ENCODE results near the gene MARF1.

The MARF1 gene

GRCh38 chr16:15621456-15621855, 21.5 kb downstream of the MARF1 start:
- H3K27me3 ChIP-seq (ENCODE audit: control insufficient read depth in 1 of 2, insufficient read depth in 2 of 2, low read length in 2 of 2), result no peaks in the 10 kb centered on the region
- no peaks in the 10 kb centered on the region for H3K9me3 ChIP-seq (ENCODE audit: control insufficient read depth in 2 of 2, low read length in 2 of 2)
- no peak overlapping the region for H3K4me3 ChIP-seq (ENCODE audit: low read length in 2 of 2)
- peaks cover 58 to 61% of the 10 kb centered on the region in 2 donors for H3K36me3 ChIP-seq (ENCODE audit: control insufficient read depth in 2 of 2, insufficient read depth in 2 of 2, low read length in 2 of 2)
- H3K4me1 ChIP-seq (ENCODE audit: control insufficient read depth, insufficient read depth, low read length), result peaks cover 2% of the 10 kb centered on the region
- no peak overlapping the region for H3K9ac ChIP-seq (ENCODE audit: low read length in 2 of 2)
- H3K27ac ChIP-seq (ENCODE audit: low read length), result no peak overlapping the region

- peaks cover 63 to 67% of the 10 kb centered on the region in 2 donors for H3K36me3 ChIP-seq (ENCODE audit: control insufficient read depth in 2 of 2, insufficient read depth in 2 of 2, low read length in 2 of 2)
- no peak overlapping the region for H3K27ac ChIP-seq (ENCODE audit: low read length)
- H3K27me3 ChIP-seq (ENCODE audit: control insufficient read depth in 1 of 2, insufficient read depth in 2 of 2, low read length in 2 of 2), result no peaks in the 10 kb centered on the region
- H3K9me3 ChIP-seq (ENCODE audit: control insufficient read depth in 2 of 2, low read length in 2 of 2), result no peaks in the 10 kb centered on the region
- no peak overlapping the region for H3K9ac ChIP-seq (ENCODE audit: low read length in 2 of 2)
- H3K4me1 ChIP-seq (ENCODE audit: control insufficient read depth, insufficient read depth, low read length), result peaks cover 2% of the 10 kb centered on the region
- H3K4me3 ChIP-seq (ENCODE audit: low read length in 2 of 2), result no peak overlapping the region
Observed at GRCh38 chr16:15620611-15621195, 22.3 kb downstream of the MARF1 start.

GRCh38 chr16:15618392-15618791, 24.6 kb downstream of the MARF1 start:
- Histone ChIP-seq H3K36me3 (ENCODE audit: control insufficient read depth in 2 of 2, insufficient read depth in 2 of 2, low read length in 2 of 2) (peaks cover 58 to 59% of the 10 kb centered on the region in 2 donors), H3K4me1 (ENCODE audit: control insufficient read depth, insufficient read depth, low read length) (peaks cover 2% of the 10 kb centered on the region), H3K27ac (ENCODE audit: low read length) (no peak overlapping the region)

DNA sequence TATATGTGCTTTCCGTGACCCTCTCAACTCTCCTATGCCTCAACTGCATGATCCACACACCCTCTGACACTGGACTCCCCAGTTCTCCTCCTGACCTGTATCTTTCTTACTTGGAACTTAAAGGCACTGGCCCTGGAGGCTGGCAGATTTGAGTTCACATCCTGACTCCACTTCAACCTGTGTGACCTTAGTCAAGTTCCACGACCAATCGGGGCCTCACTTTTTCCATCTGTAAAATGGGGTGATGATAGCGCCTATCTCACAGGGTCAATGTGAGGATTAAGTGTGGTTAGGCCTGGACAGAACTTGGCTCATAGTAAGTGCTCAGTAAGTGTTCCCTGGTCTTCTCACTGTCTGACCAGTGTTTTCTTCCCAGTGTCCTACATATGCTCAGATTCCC, 25.1 kb downstream of the MARF1 start:
- Histone ChIP-seq H3K9ac (ENCODE audit: low read length in 2 of 2) (no peak overlapping the region), H3K9me3 (ENCODE audit: control insufficient read depth in 2 of 2, low read length in 2 of 2) (no peaks in the 10 kb centered on the region), H3K36me3 (ENCODE audit: control insufficient read depth in 2 of 2, insufficient read depth in 2 of 2, low read length in 2 of 2) (peaks cover 60 to 61% of the 10 kb centered on the region in 2 donors), H3K27ac (ENCODE audit: low read length) (no peak overlapping the region), H3K4me3 (ENCODE audit: low read length in 2 of 2) (no peak overlapping the region), H3K27me3 (ENCODE audit: control insufficient read depth in 1 of 2, insufficient read depth in 2 of 2, low read length in 2 of 2) (no peaks in the 10 kb centered on the region), H3K4me1 (ENCODE audit: control insufficient read depth, insufficient read depth, low read length) (peaks cover 2% of the 10 kb centered on the region)

More at GRCh38 chr16:15618392-15618791, 24.6 kb downstream of the MARF1 start:
- Histone ChIP-seq H3K9ac (ENCODE audit: low read length in 2 of 2) (no peak overlapping the region), H3K4me3 (ENCODE audit: low read length in 2 of 2) (no peak overlapping the region), H3K9me3 (ENCODE audit: control insufficient read depth in 2 of 2, low read length in 2 of 2) (no peaks in the 10 kb centered on the region), H3K27me3 (ENCODE audit: control insufficient read depth in 1 of 2, insufficient read depth in 2 of 2, low read length in 2 of 2) (no peaks in the 10 kb centered on the region)

DNA sequence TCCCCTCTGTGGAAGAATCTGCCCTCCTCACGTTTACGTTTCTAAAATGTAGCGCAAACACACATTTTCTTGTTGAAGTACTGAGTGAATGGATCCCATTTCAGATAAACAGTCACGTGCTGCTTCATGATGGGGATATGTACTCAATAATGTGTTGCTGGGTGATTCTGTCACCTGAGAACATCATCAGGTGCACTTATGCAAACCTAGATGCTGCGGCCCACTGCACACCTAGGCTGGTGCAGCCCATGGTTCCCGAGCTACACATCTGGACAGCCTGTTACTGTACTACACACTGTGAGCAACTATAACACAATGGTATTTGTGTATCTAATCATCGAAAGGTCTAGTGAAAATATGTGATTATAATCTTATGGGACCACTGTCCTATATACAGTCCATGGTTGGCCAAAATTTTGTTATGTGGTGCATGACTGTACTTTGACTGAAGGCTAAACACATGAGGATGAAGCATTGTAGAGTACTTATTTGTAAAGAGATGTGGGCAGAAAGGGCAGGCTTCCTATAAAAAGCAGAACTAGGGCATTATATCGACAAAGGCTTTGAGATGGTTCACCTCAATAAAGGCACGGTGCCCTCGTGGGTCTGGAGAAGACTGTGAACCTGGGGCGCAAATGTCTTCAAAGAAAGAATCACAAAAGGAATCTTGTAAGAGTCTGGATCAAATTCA, 26.3 kb downstream of the MARF1 start:
- Histone ChIP-seq H3K9me3 (ENCODE audit: control insufficient read depth in 2 of 2, low read length in 2 of 2) (no peaks in the 10 kb centered on the region), H3K4me1 (ENCODE audit: control insufficient read depth, insufficient read depth, low read length) (peaks cover 2% of the 10 kb centered on the region), H3K27ac (ENCODE audit: low read length) (no peak overlapping the region), H3K27me3 (ENCODE audit: control insufficient read depth in 1 of 2, insufficient read depth in 2 of 2, low read length in 2 of 2) (no peaks in the 10 kb centered on the region), H3K4me3 (ENCODE audit: low read length in 2 of 2) (no peak overlapping the region), H3K36me3 (ENCODE audit: control insufficient read depth in 2 of 2, insufficient read depth in 2 of 2, low read length in 2 of 2) (peaks cover 66 to 70% of the 10 kb centered on the region in 2 donors), H3K9ac (ENCODE audit: low read length in 2 of 2) (no peak overlapping the region)

- Histone ChIP-seq H3K9ac (ENCODE audit: low read length in 2 of 2) (no peak overlapping the region), H3K36me3 (ENCODE audit: control insufficient read depth in 2 of 2, insufficient read depth in 2 of 2, low read length in 2 of 2) (peaks cover 68 to 74% of the 10 kb centered on the region in 2 donors), H3K9me3 (ENCODE audit: control insufficient read depth in 2 of 2, low read length in 2 of 2) (no peaks in the 10 kb centered on the region), H3K4me3 (ENCODE audit: low read length in 2 of 2) (no peak overlapping the region), H3K27ac (ENCODE audit: low read length) (no peak overlapping the region), H3K27me3 (ENCODE audit: control insufficient read depth in 1 of 2, insufficient read depth in 2 of 2, low read length in 2 of 2) (no peaks in the 10 kb centered on the region), H3K4me1 (ENCODE audit: control insufficient read depth, insufficient read depth, low read length) (peaks cover 2% of the 10 kb centered on the region)
Observed at GRCh38 chr16:15616012-15616411, 26.9 kb downstream of the MARF1 start.

DNA sequence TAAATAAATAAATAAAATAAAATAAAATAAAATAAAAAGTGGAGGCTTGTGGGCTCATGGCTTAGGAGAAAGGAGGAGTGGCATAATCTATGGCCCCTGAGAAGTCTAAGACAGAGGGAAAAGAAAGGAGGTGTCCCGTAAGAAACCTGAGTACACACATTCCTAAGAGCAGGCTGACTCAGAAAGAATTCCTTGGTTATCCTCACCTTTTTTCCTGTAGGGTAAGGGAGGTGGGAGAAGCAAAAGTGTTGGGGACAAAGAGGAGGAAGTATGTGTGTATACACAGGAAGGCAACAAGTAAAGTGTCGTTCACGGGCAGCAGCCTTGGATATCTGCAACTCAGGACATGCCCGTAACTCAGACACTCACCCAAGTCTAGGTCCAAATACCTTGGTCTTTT, 29.3 kb downstream of the MARF1 start:
- Histone ChIP-seq H3K4me1 (ENCODE audit: control insufficient read depth, insufficient read depth, low read length) (no peaks in the 10 kb centered on the region), H3K27me3 (ENCODE audit: control insufficient read depth in 1 of 2, insufficient read depth in 2 of 2, low read length in 2 of 2) (no peaks in the 10 kb centered on the region), H3K9ac (ENCODE audit: low read length in 2 of 2) (no peak overlapping the region), H3K27ac (ENCODE audit: low read length) (no peak overlapping the region), H3K4me3 (ENCODE audit: low read length in 2 of 2) (no peak overlapping the region), H3K9me3 (ENCODE audit: control insufficient read depth in 2 of 2, low read length in 2 of 2) (no peaks in the 10 kb centered on the region), H3K36me3 (ENCODE audit: control insufficient read depth in 2 of 2, insufficient read depth in 2 of 2, low read length in 2 of 2) (peaks cover 61 to 70% of the 10 kb centered on the region in 2 donors)

DNA sequence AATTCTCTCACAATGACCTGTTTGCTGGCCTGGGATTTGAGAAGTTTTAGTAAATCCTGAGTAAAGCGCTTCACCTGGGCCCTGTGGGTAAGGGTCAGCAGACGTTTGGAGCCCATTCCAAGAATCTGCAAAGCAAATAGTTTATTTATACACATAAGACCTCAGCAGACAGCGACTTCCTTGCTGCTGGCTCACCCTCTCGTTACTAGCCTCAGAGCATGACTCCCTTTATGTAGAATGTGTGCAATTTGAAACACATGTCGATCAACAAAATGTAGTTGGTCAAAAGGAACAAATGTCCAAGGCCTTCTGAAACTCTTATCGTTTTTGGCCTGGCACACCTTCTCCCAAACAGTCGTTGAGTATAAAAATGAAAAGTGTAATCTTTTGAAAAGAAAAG, 31.3 kb downstream of the MARF1 start:
- Histone ChIP-seq H3K36me3 (ENCODE audit: control insufficient read depth in 2 of 2, insufficient read depth in 2 of 2, low read length in 2 of 2) (peaks cover 54 to 58% of the 10 kb centered on the region in 2 donors), H3K9ac (ENCODE audit: low read length in 2 of 2) (no peak overlapping the region), H3K9me3 (ENCODE audit: control insufficient read depth in 2 of 2, low read length in 2 of 2) (no peaks in the 10 kb centered on the region), H3K4me1 (ENCODE audit: control insufficient read depth, insufficient read depth, low read length) (no peaks in the 10 kb centered on the region), H3K27ac (ENCODE audit: low read length) (no peak overlapping the region), H3K4me3 (ENCODE audit: low read length in 2 of 2) (no peak overlapping the region), H3K27me3 (ENCODE audit: control insufficient read depth in 1 of 2, insufficient read depth in 2 of 2, low read length in 2 of 2) (no peaks in the 10 kb centered on the region)

DNA sequence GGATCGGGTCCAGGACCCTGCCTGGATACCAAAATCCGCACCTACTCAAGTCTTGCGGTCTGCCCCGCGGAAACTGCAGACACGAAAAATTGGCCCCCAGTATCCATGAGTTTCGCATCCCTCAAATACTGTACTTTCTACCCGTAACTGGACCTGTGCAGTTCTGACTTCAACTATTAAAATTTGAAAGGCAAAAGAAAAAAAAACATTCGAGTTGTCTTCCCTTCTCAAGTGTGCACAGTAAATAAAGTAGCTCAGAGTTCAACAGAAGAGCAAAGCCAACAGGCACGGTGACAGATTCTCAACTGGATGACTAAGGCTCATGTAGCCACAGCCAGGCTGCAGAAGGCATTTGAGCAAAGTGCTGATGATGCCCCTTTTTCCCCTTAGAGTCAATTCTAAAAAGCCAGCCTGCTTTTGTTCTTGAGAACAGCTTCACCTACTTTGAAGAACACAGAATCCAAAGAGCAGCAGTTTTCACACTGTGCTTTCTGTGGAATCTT, 32.5 kb downstream of the MARF1 start:
- no peak overlapping the region for H3K9ac ChIP-seq (ENCODE audit: low read length in 2 of 2)
- H3K36me3 ChIP-seq (ENCODE audit: control insufficient read depth in 2 of 2, insufficient read depth in 2 of 2, low read length in 2 of 2), result peaks cover 53 to 54% of the 10 kb centered on the region in 2 donors

DNA sequence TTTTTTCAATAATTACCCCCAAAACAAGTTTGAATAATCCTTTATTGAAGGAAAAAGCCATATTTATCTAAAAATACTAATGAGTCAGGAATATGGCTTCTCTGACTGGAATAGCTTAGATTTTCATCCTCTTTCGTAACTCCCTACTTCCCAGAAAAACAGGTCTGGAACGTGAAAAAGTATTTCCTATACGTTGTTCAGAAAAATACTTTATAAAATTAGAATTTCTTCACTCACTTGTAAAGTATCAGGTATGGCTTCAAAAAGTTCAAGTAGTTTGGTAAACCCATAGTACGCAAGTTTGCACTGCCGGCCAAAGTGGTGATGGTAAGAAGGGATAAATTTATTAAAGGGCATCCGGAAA, 33.7 kb downstream of the MARF1 start:
- no peaks in the 10 kb centered on the region for H3K4me1 ChIP-seq (ENCODE audit: control insufficient read depth, insufficient read depth, low read length)
- no peaks in the 10 kb centered on the region for H3K9me3 ChIP-seq (ENCODE audit: control insufficient read depth in 2 of 2, low read length in 2 of 2)
- no peak overlapping the region for H3K9ac ChIP-seq (ENCODE audit: low read length in 2 of 2)
- H3K27me3 ChIP-seq (ENCODE audit: control insufficient read depth in 1 of 2, insufficient read depth in 2 of 2, low read length in 2 of 2), result no peaks in the 10 kb centered on the region
- peaks cover 55 to 62% of the 10 kb centered on the region in 2 donors for H3K36me3 ChIP-seq (ENCODE audit: control insufficient read depth in 2 of 2, insufficient read depth in 2 of 2, low read length in 2 of 2)
- no peak overlapping the region for H3K4me3 ChIP-seq (ENCODE audit: low read length in 2 of 2)
- H3K27ac ChIP-seq (ENCODE audit: low read length), result no peak overlapping the region

More for the DNA sequence above, 32.5 kb downstream of the MARF1 start:
- no peaks in the 10 kb centered on the region for H3K9me3 ChIP-seq (ENCODE audit: control insufficient read depth in 2 of 2, low read length in 2 of 2)
- H3K27me3 ChIP-seq (ENCODE audit: control insufficient read depth in 1 of 2, insufficient read depth in 2 of 2, low read length in 2 of 2), result no peaks in the 10 kb centered on the region
- no peak overlapping the region for H3K4me3 ChIP-seq (ENCODE audit: low read length in 2 of 2)
- no peak overlapping the region for H3K27ac ChIP-seq (ENCODE audit: low read length)
- no peaks in the 10 kb centered on the region for H3K4me1 ChIP-seq (ENCODE audit: control insufficient read depth, insufficient read depth, low read length)
